GM12878 (cell line): ENCODE measurements around the gene KASH5. TPM values are rescaled to one million over a fixed set of nuclear protein-coding genes. Genes with fewer than 3 reads are reported as not detected.

Source experiments
- ATF2 ChIP-seq: IDR thresholded peaks from 2 replicates; pipeline ENCODE4 v1.6.1; 2012; ENCODE audit warnings: low read length, inconsistent platforms
- BCL3 ChIP-seq: IDR thresholded peaks from 2 replicates; pipeline ENCODE4 v1.6.1; 2011; ENCODE audit warnings: borderline replicate concordance, low read depth, mild to moderate bottlenecking, moderate library complexity, low read length; ENCODE audit not compliant: insufficient read depth, poor library complexity, severe bottlenecking
- BMI1 ChIP-seq: fragments of 450-650 bp; IDR thresholded peaks from 2 replicates; pipeline ENCODE4 v1.6.1; 2016; ENCODE audit warnings: mild to moderate bottlenecking, moderate library complexity, borderline replicate concordance
- CHD2 ChIP-seq: IDR thresholded peaks from 2 replicates; pipeline ENCODE4 v1.6.1; 2011; ENCODE audit warnings: low read depth, low read length, improper control_type of control experiment, borderline replicate concordance
- CHD4 ChIP-seq: fragments of 200-600 bp; sonication (generic); IDR thresholded peaks from 2 replicates; pipeline ENCODE4 v1.6.1; 2016; ENCODE audit warnings: mild to moderate bottlenecking
- CREB1 ChIP-seq: IDR thresholded peaks from 2 replicates; pipeline ENCODE4 v1.6.1; 2012; ENCODE audit warnings: low read depth, mild to moderate bottlenecking, inconsistent platforms
- DPF2 ChIP-seq: fragments of 450-650 bp; IDR thresholded peaks from 2 replicates; pipeline ENCODE4 v1.6.1; 2017; ENCODE audit warnings: mild to moderate bottlenecking
- ELK1 ChIP-seq: IDR thresholded peaks from 2 replicates; pipeline ENCODE4 v1.6.1; 2012; ENCODE audit warnings: low read depth, low read length, improper control_type of control experiment
- FOS ChIP-seq: IDR thresholded peaks from 3 replicates; pipeline ENCODE4 v1.6.1; 2011; ENCODE audit warnings: borderline replicate concordance; ENCODE audit not compliant: insufficient read length; ENCODE audit errors: extremely low read depth
- GABPA ChIP-seq: IDR thresholded peaks from 2 replicates; pipeline ENCODE4 v1.6.1; 2014; ENCODE audit warnings: antibody characterized with exemption, low read depth, mild to moderate bottlenecking, inconsistent platforms
- HDGF ChIP-seq: fragments of 450-650 bp; IDR thresholded peaks from 2 replicates; pipeline ENCODE4 v1.6.1; 2016; ENCODE audit warnings: antibody characterized with exemption
- IKZF2 ChIP-seq, 2 experiments: fragments of 450-650 bp; IDR thresholded peaks; 2 replicates each; pipeline ENCODE4 v1.6.1; 2017; ENCODE audit warnings: mild to moderate bottlenecking in 2 of 2, moderate library complexity in 2 of 2
- LARP7 ChIP-seq: fragments of 450-650 bp; IDR thresholded peaks from 2 replicates; pipeline ENCODE4 v1.6.1; 2017; ENCODE audit warnings: mild to moderate bottlenecking
- MEF2B ChIP-seq: fragments of 450-650 bp; IDR thresholded peaks from 2 replicates; pipeline ENCODE4 v1.6.1; 2018; ENCODE audit warnings: mild to moderate bottlenecking, moderate library complexity; ENCODE audit not compliant: partially characterized antibody, poor library complexity, severe bottlenecking
- NBN ChIP-seq: fragments of 450-650 bp; IDR thresholded peaks from 2 replicates; pipeline ENCODE4 v1.6.1; 2016
- NFYA ChIP-seq: IDR thresholded peaks from 2 replicates; pipeline ENCODE4 v1.6.1; 2011; ENCODE audit warnings: low read depth, mild to moderate bottlenecking, low read length, improper control_type of control experiment, borderline replicate concordance
- PAX5 ChIP-seq: IDR thresholded peaks from 2 replicates; pipeline ENCODE4 v1.6.1; 2011; ENCODE audit warnings: low read depth, low read length, borderline replicate concordance
- RAD51 ChIP-seq: fragments of 450-650 bp; IDR thresholded peaks from 2 replicates; pipeline ENCODE4 v1.6.1; 2016; ENCODE audit warnings: moderate library complexity, mild to moderate bottlenecking, inconsistent platforms
- RB1 ChIP-seq: fragments of 450-650 bp; formaldehyde crosslinking; IDR thresholded peaks from 2 replicates; pipeline ENCODE4 v1.6.1; 2017; ENCODE audit warnings: mild to moderate bottlenecking, borderline replicate concordance
- SMAD5 ChIP-seq: IDR thresholded peaks from 2 replicates; pipeline ENCODE4 v1.6.1; 2016; ENCODE audit warnings: antibody characterized with exemption, low read depth
- SRF ChIP-seq, 2 experiments: IDR thresholded peaks; 2 replicates each; pipeline ENCODE4 v1.6.1; 2011; ENCODE audit warnings: low read depth in 2 of 2, low read length in 2 of 2, mild to moderate bottlenecking in 1 of 2, moderate library complexity in 1 of 2
- WRNIP1 ChIP-seq: IDR thresholded peaks from 2 replicates; pipeline ENCODE4 v1.6.1; 2011; ENCODE audit warnings: low read depth, low read length, improper control_type of control experiment, borderline replicate concordance
- YY1 ChIP-seq: IDR thresholded peaks from 2 replicates; pipeline ENCODE4 v1.6.1; 2011; ENCODE audit warnings: low read depth, mild to moderate bottlenecking, low read length
- ZBTB4 ChIP-seq: fragments of 450-650 bp; formaldehyde crosslinking; IDR thresholded peaks from 2 replicates; pipeline ENCODE4 v1.4.0; 2022; ENCODE audit warnings: mild to moderate bottlenecking, moderate library complexity
- ZNF207 ChIP-seq: fragments of 450-650 bp; IDR thresholded peaks from 2 replicates; pipeline ENCODE4 v1.6.1; 2014; ENCODE audit warnings: antibody characterized with exemption, mild to moderate bottlenecking, borderline replicate concordance
- polyA plus RNA-seq, 11 experiments: library from polyadenylated mRNA; depleted of rRNA in 4 of 11; unstranded in 6 of 11; stranded (reverse) in 5 of 11; fragments of >200 nt; fragmentation: Nextera tagmentation in 4 of 11; fragmentation: Illumina TruSeq in 1 of 11; extraction: Ambion mirVana in 4 of 11; extraction: Trizol in 1 of 11; gene quantifications; 1 replicate in 1 of 11; 2 replicates in 10 of 11; pipeline versions ENCODE4 v1.2.1 to v1.2.3, GENCODE V29; 2011 to 2016; ENCODE audit warnings: inconsistent platforms in 2 of 11, missing spikeins in 2 of 11, low read depth in 1 of 11
- total RNA-seq, 4 experiments: library from RNA; depleted of rRNA in 3 of 4; stranded (reverse); fragments of >200 nt in 3 of 4; fragmentation: Illumina TruSeq in 1 of 4; extraction: Trizol in 1 of 4; gene quantifications; 2 replicates each; pipeline versions ENCODE4 v1.2.1 to v1.2.3, GENCODE V29; 2013 to 2021

KASH5 gene
- total and polyA plus RNA-seq, 10 of the 15 experiments (the other 5 are each of a cell fraction or from before 2014, with no cell fraction given) = 0.03 to 0.06 (median 0.05) TPM; not detected in 7

- no peak for TF ChIP-seq BCL3
- peak; percentile 96 for TF ChIP-seq SMAD5
- TF ChIP-seq NBN = peak; percentile 13; the same call in 1 of the 2 replicates
- peak; percentile 21 to 73; a peak in 3 of 4 replicates for TF ChIP-seq SRF (IDR thresholded peaks at IDR 0.05; ENCODE audit: low read depth in 2 of 2, low read length in 2 of 2)
- TF ChIP-seq MEF2B = no peak
- TF ChIP-seq GABPA = peak; percentile 63
- TF ChIP-seq CHD2 = peak; percentile 93
- TF ChIP-seq BMI1 = no peak
- TF ChIP-seq ZBTB4 (CRISPR knock-in tag) = no peak
- TF ChIP-seq ELK1 = peak; percentile 61
- TF ChIP-seq FOS = peak; percentile 9
- no peak; a peak in 2 of 4 replicates for TF ChIP-seq IKZF2 (IDR thresholded peaks at IDR 0.05)
- TF ChIP-seq NFYA = no peak
- TF ChIP-seq CHD4 = no peak
- no peak for TF ChIP-seq ATF2
- TF ChIP-seq WRNIP1 = no peak
- peak; percentile 71 for TF ChIP-seq CREB1
- TF ChIP-seq HDGF = no peak; the same call in 1 of the 2 replicates
- peak; percentile 66 for TF ChIP-seq YY1
- TF ChIP-seq ZNF207 = 0 out of 2 replicates have a peak, but pooled peaks have one; percentile 61
- TF ChIP-seq LARP7 = peak; percentile 35; the same call in 1 of the 2 replicates
- TF ChIP-seq PAX5 = no peak; the same call in 1 of the 2 replicates
- peak; percentile 50; the same call in 1 of the 2 replicates for TF ChIP-seq DPF2
- no peak for TF ChIP-seq RB1
- TF ChIP-seq RAD51 = peak; percentile 86
Observed at GRCh38 chr19:49453013-49453756, 65.1 kb downstream of the KASH5 start, which contains the start of gene ALDH16A1 (continued).
